Activated T-helper 1 cell treated with Interleukin-2 at 50 U/mL for 16 hours (primary cell): ENCODE results near the gene PKP4.
"Not testable (repeated sequence)": the region's sequence is repeated elsewhere in the genome, so short reads cannot be mapped to it uniquely, and the experiment has no call there.

Experiments
- DNase-seq: peaks from one replicate; pipeline ENCODE4 v3.0.0-alpha.2; 2020; ENCODE audit warnings: low read depth

PKP4 gene

DNA sequence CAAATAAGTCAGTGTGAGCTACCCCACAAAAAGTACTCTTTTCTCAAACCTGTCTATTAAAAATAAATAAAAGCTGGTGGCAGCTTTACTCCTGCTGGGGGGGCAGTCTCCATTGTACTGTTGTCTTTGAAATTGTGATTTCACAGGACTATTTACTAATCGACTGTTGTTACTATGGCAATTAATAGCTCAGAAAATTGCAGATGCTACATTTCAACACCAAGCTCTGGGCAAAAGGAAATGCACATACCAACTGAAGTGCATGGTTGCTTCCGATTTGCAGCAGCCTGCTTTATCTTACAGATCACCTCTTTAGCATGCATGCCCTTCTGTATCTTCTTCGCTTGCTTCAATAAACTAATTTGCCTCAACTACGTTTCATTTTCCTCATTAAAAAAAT lies 220.8 kb downstream of the PKP4 start:
- no peak for DNase-seq

DNA sequence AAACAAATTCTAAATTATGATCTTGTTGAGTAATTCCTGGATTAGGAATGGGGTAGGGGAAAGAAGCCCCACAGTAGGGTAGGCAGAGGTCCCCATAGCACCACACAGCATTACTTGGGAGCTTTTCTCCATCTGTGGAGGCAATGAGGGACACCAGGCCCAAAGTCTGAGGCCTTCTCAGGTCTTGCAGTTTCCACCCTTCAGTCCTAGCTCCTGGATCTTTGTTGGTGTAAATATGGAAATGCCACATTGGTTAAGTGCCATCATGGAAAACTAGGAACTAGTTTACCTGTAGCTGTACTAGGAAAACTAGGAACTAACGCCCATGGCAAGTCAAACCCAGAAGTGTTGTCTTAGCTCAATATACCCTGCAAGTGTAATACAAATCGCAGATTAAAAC lies 225.1 kb downstream of the PKP4 start:
- DNase-seq: no peak

DNA sequence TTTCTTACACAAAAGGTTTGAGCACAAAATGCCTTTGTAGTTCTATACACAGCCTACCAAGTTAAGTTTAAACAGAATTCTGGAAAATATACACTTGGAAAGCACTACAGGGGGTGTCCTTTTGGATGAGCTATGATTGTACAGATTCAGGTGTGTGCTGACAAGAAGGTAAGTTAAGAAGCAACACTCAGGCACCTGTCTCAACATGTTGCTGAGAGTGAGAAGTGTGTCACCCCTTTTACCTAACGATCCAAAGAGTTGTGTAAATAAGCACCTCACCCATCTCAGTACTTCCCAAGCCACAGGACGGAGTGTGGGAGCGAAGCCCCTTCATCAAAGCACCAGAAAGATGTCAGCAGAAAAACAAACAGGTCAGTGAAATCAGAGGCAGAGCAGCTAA lies 228.9 kb downstream of the PKP4 start:
- no peak for DNase-seq

DNA sequence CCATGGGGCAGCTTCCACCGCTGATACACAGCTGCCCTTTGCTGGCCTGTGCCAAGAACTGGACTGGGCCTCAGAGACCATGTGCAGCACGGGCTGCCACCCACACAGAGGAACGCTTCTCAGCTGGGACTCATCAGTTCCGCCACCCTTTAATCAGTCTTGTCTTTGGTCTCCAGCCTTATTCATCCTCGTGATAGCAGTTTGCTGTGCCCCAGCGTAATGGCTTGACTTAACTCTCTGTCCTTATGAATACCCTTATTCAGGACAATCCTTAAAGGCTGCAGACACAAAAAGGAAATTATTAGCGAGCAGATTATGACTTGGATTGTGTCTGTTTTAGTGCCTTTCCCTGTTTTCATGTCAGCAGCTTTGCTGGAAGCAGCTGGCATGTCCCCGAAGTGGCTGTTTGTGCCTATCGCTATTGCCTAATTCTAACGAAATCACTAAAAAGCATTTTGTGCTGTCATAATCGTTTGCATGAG lies 229.5 kb downstream of the PKP4 start:
- DNase-seq: no peak

DNA sequence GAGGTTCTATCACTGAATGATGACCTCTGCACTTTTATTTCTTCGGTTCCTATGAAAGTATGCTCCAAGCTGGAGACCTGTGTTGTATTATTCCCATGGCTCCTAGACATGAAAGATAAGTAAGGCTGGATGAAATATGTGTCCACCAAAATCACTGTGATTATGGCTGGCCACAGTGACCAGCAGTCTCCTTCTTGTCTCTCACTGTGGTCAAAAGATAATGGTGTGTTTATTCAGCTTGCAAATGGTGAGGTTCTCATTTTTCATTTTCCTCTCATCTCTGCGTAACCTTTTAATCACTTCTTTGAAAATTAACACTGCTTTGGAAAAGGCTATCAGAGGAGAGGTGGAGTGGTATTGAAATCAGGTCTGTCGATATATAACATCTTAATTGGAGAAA lies 230.6 kb downstream of the PKP4 start:
- no peak for DNase-seq

DNA sequence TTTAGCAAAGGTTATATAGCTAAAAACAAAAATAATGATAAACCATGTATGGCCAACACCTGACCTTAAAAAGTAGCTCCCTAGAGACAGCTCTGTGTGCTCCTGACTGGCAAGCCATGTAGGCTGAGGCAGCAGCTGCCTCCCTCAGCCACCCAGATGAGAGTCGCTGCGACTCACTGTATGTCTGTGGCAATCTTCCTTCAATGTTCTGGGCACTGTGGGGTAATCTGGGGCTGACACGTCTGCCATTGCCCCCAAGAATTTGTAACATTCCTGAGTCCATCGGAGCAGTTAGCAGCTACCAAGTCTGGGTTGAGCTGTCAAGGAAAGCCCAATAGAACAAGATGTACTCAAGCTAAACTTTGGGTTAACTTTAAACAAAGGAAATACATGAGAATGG lies 232.0 kb downstream of the PKP4 start:
- no peak for DNase-seq

DNA sequence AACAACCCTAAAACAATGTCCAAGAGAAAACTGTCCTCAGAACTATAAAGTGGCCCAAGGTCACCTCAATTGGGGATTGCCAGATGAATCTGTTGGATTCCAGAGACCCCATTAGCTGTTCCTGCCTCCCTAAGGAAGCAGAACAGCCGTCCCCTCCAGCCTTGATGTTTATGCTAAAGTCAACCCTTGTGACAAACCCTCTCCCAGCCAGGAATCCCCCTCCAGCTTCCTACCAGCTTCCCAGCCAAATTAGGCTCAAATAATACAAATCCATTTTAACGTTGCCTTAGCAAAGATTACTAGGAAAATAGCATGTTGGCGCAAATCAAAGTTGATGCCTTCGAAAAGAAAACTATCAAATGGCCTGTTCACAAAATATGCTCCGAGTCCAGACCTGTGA lies 232.6 kb downstream of the PKP4 start:
- no peak for DNase-seq

DNA sequence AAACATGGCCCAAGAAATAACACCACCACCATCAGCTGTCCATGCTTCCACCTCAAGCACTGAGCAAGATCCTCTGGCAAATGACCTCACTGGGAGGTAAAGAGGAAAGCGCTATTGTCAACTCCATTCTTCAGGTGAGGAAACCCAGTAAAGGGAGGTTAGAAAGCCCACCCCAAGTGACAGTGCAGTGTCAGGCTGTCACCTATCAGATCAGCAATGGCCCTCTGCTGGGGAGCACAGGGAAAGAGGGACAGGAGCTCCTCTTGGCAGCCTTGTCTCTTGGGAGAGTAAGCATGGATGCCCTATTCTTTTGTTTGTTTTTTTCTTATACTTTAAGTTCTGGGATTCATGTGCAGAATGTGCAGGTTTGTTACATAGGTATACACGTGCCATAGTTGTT lies 234.1 kb downstream of the PKP4 start:
- no peak for DNase-seq

DNA sequence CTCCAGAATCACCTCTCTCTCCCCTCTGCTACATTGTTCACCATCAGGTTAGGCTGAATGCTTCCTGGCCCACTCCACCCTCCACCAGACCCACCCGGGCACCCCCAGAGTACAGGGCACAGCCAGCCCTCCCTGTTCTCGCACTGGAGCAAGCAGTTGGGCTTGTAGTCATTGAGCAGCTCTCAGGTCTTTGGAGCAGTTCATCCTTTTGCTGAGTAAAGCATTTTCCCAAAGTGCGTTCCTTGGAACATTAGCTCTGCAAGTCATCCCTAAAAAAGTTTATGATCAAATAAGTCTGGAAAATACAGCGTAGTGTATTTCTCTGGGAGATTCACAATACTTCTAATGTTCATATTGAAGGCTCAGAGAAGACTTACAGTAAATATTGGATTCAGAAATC lies 234.9 kb downstream of the PKP4 start:
- DNase-seq: no peak

DNA sequence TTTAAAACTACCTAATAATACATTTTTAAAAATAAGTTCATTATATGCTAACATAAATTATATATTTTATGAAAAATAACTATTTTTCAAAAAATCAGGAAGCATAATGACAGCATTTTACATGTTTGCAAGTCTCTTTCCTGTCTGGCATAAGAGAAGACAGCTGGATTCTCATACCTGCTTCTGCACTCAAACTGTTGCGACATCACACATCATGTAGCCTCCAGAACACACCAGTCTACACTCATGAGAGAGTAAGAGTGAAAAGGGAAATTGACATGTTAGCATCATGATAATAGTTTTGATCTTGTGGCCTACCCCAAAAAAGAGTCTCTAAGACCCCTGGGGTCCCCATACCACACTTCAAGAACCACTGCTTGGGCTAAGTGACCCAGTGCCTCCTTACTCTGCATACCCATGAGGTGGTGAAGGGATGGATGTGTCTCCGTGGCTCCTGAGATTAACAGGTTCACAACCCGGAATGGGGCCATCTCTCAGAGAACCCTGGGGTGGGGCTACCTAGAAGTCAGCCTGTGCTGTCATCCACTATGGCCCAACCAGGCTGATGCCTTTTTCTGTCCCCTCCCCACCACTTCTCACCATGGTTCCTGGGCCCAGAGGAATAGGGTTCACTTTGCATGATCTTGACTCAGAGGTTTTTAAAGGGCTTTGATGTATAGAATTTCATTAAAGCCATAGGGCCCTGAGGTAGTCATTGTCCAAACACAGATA lies 235.8 kb downstream of the PKP4 start:
- DNase-seq: no peak

DNA sequence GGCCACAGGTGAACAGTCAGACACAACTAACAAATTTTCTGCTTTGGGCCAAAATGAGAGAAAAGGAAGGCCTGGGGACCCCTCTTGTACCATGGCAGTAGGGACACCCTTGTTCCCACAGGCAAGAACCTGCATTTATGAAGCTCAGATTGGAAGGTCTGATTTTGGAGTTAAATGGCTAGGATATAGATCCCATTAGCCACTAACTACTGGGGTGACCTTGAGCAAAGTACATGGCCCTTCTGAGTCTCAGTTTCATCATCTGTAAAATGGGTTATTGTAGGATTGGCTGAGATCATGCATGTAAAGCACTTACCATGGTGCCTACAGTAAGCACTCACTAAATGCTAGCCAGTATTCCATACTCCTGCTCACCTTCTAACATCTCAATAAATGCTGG lies 236.7 kb downstream of the PKP4 start:
- DNase-seq: no peak

DNA sequence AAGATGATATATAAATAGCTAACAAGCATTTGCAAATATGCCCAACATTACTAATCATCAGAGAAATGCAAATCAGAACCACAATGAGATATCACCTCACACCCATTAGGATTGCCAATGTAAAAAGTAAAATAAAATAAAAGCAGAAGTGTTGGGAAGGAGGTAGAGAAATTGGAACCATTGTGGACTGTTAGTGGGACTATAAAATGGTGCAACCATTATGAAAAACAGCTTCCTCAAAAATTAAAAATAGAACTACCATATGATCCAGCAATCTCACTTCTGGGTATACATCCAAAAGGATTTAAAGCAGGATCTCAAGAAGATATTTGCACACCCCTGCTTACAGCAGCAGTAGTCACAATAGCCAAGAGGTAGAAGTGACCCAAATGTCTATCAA lies 238.6 kb downstream of the PKP4 start:
- DNase-seq: no peak

DNA sequence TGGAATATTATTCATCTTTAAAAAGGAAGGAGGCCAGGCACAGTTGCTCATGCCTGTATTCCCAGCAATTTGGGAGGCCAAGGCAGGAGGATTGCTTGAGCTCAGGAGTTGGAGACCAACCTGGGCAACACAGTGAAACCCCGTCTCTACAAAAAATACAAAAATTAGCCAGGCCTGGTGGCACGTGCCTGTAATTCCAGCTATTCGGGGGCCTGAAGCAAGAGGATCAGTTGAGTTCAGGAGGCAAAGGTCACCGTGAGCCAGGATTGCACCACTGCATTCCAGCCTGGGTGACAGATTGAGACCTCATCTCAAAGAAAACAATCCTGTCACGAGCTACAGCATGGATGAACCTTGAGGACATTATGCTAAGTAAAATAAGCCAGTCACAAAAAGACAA lies 239.0 kb downstream of the PKP4 start:
- not testable (repeated sequence) for DNase-seq

DNA sequence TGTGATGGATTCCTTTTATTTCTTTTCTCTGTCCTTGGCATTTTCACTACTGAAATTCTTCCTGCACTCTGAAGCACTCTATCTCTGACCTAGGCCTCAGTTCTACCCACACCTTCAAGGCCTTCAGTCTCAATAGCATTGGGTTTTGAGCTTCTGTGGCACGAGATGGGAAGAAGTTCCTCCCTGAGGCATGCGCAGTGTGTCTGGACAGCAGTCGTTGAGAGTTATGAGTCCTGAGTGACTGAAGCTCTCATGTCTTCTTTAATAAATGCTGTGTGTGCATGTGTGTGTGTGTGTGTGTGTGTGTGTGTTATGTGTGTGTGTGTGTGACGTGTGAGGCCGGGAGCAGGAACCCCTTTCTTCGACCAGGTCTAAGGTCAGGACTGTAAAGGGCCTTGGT lies 242.6 kb downstream of the PKP4 start:
- DNase-seq: no peak

DNA sequence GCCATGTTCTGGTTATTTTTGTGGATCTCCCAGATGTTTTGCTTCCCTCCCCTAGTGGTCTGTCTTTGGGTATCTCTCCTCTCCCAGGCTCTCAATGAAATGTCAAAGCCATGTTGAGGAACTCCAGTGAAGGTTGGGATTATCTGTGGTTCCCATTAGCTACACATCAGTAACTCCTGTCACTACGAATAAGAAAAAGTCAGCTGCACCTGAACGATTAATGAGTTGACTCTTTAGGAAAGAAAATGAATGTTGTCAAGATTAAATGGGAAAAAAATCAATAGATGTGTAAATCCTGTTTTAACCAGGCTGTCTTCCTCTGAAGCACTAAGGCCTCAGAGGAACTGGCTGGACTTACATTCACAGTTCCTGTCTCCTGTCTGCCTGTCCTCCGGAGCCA lies 244.3 kb downstream of the PKP4 start:
- DNase-seq: no peak

DNA sequence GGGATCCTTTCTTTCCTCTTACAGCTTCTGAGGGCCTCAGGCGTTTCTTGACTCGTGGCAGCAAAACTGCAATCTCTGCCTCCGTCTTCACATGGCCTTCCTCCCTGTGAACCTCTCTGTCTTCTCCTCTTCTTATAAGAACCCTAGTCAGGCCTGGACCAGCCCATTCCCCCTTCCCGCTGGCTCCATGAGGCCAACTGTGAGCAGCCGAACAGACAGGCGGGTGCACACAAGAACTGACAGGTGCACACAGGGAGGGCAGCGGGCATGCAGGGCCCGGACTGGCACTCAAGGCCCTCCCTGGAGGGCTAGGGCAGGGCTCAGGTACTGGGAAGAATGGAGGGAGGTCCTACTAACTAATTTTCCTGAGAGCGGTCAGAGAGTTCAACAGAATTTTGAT lies 246.0 kb downstream of the PKP4 start:
- no peak for DNase-seq

DNA sequence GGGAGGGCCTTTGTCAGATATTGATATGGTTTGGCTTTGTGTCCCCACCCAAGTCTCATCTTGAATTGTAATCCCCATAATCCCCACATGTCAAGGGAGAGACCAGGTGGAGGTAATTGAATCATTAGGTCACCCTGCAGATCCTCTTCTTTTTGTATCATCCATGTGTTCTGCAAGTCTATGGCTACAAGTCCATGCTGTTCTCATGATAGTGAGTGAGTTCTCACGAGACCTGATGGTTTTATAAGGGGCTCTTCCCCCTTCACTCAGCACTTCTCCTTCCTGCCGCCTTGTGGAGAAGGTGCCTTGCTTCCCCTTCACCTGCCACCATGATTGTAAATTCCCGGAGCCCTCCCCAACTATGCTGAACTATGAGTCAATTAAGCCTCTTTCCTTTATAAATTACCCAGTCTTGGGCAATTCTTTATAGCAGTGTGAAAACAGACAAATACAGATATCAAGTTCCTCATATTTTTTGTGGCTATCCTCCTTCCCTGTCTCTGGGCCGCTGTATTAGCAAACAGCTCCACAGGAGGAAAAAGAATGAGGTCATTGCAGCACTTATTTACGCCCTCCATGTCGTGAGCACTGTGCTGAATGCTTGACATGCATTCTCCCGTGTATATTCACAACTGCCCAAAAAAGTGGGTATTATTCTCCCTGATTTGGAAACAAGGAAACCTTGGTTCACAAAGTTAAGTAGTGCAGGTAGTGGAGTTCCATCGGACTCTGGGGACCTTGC lies 248.1 kb downstream of the PKP4 start:
- DNase-seq: not testable (repeated sequence)

DNA sequence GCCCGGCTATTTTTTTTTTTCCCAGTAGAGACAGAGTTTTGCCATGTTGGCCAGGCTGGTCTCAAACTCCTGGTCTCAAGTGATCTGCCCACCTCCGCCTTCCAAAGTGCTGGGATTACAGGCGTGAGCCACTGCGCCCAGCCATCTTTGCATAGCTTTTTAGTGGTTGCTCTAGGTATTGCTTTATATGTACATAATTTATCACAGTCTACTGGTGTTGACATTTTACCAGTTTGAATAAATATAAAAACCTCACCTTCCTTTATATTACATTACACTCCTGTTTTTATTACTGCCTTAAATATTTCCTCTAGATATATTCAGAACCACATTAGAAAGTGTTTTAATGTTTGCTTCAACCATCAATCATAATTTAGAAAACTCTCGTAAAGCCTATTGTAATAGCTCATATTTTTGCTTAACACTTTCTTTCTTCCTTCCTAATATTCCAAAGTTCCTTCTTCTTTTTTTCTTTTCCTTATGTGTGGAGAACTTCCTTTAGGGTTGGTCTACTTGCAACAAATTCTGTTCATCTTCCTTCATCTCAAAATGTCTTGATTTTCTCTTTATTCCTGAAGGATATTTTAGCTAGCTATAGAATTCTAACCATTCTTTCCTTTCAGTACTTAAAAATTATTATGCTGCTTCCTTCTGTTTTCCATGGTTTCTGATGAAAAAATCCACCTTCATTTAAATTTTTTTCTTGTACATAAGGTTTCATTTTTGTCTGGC lies 256.2 kb downstream of the PKP4 start:
- no peak for DNase-seq

DNA sequence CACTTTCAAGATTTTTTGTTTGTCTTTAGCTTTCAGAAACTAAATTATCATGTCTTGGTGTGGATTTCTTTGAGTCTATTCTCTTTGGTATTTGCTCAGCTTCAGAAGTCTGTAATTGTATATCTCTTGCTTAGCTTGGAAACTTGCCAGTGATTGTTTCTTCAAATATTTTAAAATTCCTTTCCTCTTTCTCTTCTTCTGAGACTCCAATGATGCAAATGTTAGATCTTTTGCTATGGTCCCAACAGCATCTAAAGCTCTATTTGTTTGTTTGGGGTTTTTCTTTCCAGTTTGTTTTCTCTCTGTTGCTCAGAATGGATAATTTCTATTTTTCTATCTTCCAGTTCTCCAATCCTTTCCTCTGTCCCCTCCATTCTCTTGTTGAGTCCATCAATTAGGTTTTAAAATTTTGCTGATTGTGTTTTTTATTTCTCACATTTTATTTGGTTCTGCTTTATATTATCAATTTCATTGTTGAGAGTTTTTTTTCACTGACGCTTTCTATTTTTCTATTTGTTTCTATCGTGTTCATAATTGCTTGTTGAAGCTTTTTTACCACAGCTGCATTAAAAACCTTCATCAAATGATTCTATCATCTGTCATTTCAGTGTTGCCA lies 256.9 kb downstream of the PKP4 start:
- DNase-seq: no peak

DNA sequence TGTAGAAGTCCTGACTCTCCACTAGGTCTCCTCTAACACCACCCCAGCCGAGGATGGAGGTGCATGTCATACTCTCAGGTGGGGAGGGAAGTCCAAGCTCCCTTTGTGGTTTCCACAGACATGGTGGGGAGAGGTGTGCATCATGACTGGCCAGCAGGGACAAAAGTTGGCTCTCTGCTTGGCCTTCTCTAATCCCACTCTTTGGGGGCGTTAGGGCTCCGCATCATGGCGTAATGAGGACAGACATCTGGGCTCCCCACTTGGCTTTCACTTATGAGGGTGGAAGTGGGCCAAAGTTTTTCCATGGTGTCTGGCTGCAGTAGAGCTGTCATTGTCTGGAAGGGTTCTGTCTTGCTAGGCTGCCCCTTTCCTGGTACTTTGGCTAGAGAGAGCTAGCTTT lies 257.7 kb downstream of the PKP4 start:
- DNase-seq: no peak

DNA sequence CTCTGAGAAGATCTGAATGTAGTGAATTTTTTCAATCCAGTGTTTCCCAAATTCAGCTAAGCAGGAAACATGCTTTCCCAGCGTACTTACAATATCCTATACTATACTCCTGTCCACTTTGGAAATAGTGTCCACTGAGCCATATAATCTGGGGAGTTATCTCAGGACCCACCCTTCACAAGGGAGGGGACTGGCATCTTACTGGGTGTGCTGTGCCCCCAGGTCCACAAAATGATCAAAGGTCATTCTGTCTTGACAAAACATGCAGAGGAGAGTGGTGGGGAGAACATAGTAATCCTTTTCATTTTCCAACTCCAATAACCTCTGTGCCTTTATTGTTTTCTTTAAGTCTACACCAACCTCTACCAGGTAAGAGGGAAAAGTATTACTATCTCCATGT lies 258.6 kb downstream of the PKP4 start:
- no peak for DNase-seq

DNA sequence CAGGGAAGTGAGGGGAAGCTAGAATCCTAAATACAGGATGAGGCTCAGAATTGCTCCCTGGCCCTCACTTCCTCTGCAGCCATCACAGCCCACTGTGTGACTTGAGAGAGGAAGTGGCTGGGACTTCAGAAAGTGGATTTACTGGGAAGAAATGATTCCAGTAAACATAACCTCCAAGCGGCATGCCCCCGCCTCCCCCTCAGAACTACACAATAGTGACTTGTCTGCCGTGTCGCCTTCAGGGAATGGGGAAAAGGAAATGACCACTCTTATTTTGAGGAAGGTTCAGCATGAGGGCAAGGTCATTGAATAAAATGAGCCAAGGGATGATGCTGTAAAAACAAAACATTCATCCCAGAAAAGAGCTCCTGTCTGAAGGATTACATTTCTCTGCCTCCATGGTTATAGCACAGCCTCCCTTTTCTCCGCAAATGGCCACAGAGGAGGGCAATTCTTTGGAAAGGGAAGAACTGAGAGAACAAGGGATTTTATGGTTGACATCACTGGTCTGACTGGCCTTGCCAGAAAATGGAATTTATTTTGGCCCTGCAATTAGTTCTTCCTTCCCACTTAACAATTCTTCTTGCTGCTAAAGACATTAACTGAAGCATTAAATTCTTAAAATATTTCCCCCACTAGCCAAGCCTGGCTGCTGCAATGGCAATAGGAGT lies 259.5 kb downstream of the PKP4 start:
- no peak for DNase-seq
